GM23248 (cell line): ENCODE results near the gene OTOP1.
"Not testable (repeated sequence)": the region's sequence is repeated elsewhere in the genome, so short reads cannot be mapped to it uniquely, and the experiment has no call there.

Experiments
- EZH2 ChIP-seq: fragments of 200-600 bp; sonication (generic); IDR thresholded peaks from 2 replicates; pipeline ENCODE4 v1.6.1; 2018; ENCODE audit warnings: antibody characterized with exemption, mild to moderate bottlenecking; ENCODE audit not compliant: insufficient read depth, poor library complexity, severe bottlenecking
- EZH2phosphoT487 ChIP-seq: fragments of 200-600 bp; sonication (generic); IDR thresholded peaks from 2 replicates; pipeline ENCODE4 v1.6.1; 2018; ENCODE audit warnings: antibody characterized with exemption, moderate library complexity, mild to moderate bottlenecking, low read depth; ENCODE audit not compliant: insufficient read depth

DNA sequence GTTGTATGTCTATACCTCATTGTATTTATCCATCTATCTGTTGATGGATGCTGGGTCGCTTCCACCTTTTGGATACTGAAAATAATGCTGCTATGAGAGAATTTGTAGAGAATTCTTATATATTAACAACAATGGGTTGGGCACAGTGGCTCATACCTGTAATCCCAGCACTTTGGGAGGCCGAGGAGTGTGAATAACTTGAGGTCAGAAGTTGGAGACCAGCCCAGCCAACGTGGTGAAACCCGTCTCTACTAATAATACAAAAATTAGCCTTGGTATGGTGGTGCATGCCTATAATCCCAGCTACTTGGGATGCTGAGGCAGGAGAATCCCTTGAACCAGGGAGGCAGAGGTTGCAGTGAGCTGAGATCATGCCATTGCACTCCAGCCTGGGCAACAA lies 13.1 kb downstream of the OTOP1 start:
- TF ChIP-seq EZH2, EZH2phosphoT487: not testable (repeated sequence)
